GM20000 (cell line): ENCODE results near the gene TSHZ2.
"Not testable (repeated sequence)": the region's sequence is repeated elsewhere in the genome, so short reads cannot be mapped to it uniquely, and the experiment has no call there.

Source experiments
- DNase-seq: peaks from one replicate; pipeline ENCODE4 v3.0.0; 2012; ENCODE audit warnings: low spot score
- CTCF ChIP-seq: IDR thresholded peaks from 2 replicates; pipeline ENCODE4 v1.5.1; 2012; ENCODE audit warnings: mild to moderate bottlenecking, control low read depth; ENCODE audit errors: extremely low read depth, missing control alignments

Gene TSHZ2

GRCh38 chr20:53320701-53321100, 348.5 kb downstream of the TSHZ2 start:
- no peak for DNase-seq
- no peak for TF ChIP-seq CTCF

- no peak for DNase-seq
- TF ChIP-seq CTCF, result no peak
Measured at GRCh38 chr20:53321596-53321995, 349.4 kb downstream of the TSHZ2 start.

DNA sequence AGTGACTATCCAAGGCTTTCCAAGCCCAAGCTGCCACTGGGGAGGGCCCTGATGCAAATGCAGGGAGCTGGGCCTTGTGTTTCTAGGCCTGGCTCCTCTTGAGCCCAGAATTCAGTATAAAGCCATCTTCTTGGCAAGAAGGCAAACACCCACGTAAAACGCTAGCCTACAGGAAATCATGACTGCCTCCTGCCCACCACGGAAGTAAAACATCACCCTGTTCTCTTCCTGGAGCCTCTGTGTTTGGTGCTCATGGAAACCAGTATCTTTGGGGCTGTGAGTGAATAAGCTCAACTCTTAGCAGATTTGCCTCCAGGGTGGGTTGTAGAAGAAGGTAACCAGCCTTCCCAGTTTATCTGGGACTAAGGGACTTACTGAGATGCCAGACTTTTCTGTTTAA, 350.5 kb downstream of the TSHZ2 start:
- no peak for TF ChIP-seq CTCF
- DNase-seq, result no peak

DNA sequence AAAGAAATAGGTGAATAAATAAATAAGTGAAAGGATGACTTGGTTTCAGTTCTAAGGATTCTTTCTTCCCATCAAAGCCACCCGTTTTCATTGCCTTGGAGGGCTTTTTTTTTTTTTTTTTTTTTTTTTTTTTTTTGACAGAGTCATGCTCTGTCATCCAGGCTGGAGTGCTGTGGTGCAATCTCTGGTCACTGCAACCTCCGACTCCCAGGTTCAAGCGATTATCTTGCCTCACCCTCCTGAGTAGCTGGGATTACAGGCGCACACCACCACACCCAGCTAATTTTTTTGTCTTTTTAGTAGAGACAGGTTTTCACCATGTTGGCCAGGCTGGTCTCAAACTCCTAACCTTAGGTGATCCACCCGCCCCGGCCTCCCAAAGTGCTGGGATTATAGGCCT, 351.3 kb downstream of the TSHZ2 start:
- DNase-seq, result not testable (repeated sequence)

DNA sequence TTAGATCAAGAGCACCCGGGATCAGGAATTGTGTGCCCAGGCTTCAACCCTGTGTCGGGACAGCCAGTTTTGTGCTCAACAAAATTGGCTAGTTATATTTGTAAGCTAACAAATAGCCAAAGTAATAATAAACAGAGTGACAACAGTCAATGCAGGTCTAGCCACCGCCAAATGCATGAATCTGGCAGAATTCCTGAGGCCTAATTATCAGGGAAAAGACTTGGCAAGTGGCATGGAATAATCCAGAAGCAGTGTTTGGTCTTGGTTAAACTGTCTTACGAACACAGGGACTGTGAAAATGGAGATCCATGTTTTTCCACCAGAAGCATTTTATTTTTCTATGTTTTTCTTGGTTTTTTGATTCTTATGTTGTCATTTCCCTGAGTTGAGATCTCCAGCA, 352.7 kb downstream of the TSHZ2 start:
- TF ChIP-seq CTCF, result no peak
- DNase-seq, result no peak

DNA sequence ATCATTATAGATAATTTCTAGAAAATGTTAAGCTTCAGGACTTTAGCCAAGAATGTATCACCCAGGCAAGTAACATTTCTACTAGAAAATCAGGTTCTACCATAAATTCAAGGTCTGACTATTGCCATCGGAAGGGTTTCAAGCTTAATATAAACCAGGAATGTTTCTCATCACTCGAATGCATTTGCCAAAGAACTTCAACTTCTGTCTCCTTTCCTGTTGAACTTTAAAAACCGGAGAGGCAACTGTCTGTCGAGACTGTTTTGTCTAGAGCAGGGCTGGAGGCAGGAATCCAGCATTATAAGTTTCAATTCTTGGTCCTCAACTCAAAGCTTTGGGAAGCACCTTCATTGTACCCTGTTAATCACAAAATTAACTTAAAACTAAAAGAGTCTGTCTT, 356.8 kb downstream of the TSHZ2 start:
- no peak for TF ChIP-seq CTCF
- DNase-seq, result no peak

DNA sequence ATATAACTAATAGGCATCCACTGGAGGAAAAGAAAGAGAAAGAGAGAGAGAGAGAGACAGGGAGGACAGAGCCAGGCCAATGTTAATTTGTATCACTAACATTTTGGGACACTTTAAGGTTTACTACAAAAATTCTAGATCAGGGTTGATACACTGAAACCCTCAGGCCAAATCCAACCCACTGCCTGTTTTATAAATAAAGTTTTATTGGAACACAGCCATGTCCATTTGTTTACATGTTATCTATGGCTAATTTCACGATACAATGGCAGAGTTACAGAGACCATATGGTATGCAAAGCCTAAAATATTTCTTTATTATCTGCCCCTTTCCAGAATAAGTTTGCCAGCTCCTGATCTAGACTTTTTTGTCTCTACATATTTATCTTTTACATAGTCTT, 357.6 kb downstream of the TSHZ2 start:
- DNase-seq, result no peak
- no peak for TF ChIP-seq CTCF

DNA sequence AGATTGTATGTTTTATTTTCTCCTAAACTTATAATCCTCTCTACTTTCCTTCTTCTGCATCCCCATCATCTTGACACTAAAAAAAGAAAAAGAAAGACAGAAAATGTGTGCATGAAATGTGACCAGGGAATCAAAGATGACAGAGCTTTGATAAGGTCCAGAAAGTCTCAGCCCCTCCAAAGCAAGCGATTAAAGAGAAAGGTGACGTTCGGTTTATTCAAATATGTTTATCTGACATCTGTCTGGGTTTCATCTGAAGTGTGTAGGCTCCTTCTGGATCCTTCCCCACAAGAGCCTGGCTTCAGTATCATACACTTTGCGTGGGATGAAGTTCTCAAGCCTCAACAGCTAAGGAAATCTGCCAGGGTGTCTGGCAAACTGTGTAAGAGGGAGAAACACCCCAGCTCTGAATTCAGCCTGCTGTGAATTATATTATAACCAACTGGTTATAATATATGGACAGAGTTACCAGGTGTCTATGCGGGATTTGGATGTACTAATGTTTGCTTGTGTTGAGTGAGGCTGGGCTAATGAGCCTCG, 358.5 kb downstream of the TSHZ2 start:
- no peak for DNase-seq
- no peak for TF ChIP-seq CTCF
